K562 (cell line): Measurements from ENCODE around the gene KCNAB1. TPM values are rescaled to one million over a fixed set of nuclear protein-coding genes. Genes with fewer than 3 reads are reported as not detected.

Experiments
- ATAC-seq: fragments of 200-7000 bp; cut with Tn5 transposase; 3 replicates; pipeline ENCODE4 v1.9.1; 2020; ENCODE audit warnings: moderate library complexity
- BruUV-seq: library from RNA; stranded (reverse); fragments of 400-500 nt; replicated peaks from 2 replicates; lab custom pipeline; 2021; lab: Mats Ljungman, UMichigan
- CTCF ChIA-PET: fragments of 300-600 bp; formaldehyde crosslinking; extraction: SDS; loops from one replicate; lab custom pipeline; 2021; ENCODE audit warnings: low intra/inter-chr PET ratio; lab: Yijun Ruan, JAX
- POLR2A ChIA-PET: fragments of 300-600, 350-650 bp; sonication (Branson Sonifier 250); formaldehyde crosslinking; extraction: SDS; loops from one replicate; lab custom pipeline; 2021; ENCODE audit warnings: antibody characterized with exemption, inconsistent platforms; lab: Yijun Ruan, JAX
- DNase-seq, 4 experiments: peaks; one replicate each; pipeline versions ENCODE4 v3.0.0 to v3.0.0-alpha.2; 2011 to 2018; ENCODE audit warnings: low spot score in 3 of 4, mixed read lengths in 3 of 4; ENCODE audit errors: extremely low read depth in 1 of 4
- FAIRE-seq: peaks from 2 replicates; lab custom pipeline; 2011; peaks lifted over from hg19 to GRCh38; lab: Jason Lieb, UNC
- H2AFZ ChIP-seq: 2 replicates; pipeline ENCODE4 v1.6.0; 2011; ENCODE audit warnings: low read depth, low read length, control low read depth, inconsistent platforms
- H3K27ac ChIP-seq: fragments of 200-600 bp; 3 replicates; pipeline ENCODE4 v1.8.0; 2011; ENCODE audit warnings: low read depth, mild to moderate bottlenecking, control low read depth, inconsistent platforms, low read length, moderate library complexity, mixed read lengths; ENCODE audit errors: extremely low read depth
- H3K27me3 ChIP-seq, 2 experiments: fragments of 300-600 bp in 1 of 2; 2 replicates in 1 of 2; 3 replicates in 1 of 2; pipeline versions ENCODE4 v1.6.0 to v1.8.0; 2011; ENCODE audit warnings: inconsistent platforms in 2 of 2, low read length in 2 of 2, mild to moderate bottlenecking in 1 of 2, mixed read lengths in 1 of 2, moderate library complexity in 1 of 2; ENCODE audit not compliant: control insufficient read depth in 2 of 2, insufficient read depth in 2 of 2
- H3K36me3 ChIP-seq: fragments of 300-600 bp; 3 replicates; pipeline ENCODE4 v1.8.0; 2011; ENCODE audit warnings: mild to moderate bottlenecking, low read length, inconsistent platforms; ENCODE audit not compliant: control insufficient read depth, insufficient read depth
- H3K4me1 ChIP-seq, 2 experiments: fragments of 200-600 bp in 1 of 2; replicated peaks in 1 of 2; 2 replicates in 1 of 2; 3 replicates in 1 of 2; pipeline versions ENCODE4 v1.5.1 to v1.8.0; 2011; ENCODE audit warnings: inconsistent platforms in 2 of 2, low read length in 2 of 2, mild to moderate bottlenecking in 1 of 2, mixed read lengths in 1 of 2, moderate library complexity in 1 of 2; ENCODE audit not compliant: control insufficient read depth in 2 of 2, insufficient read depth in 2 of 2
- H3K4me2 ChIP-seq: 2 replicates; pipeline ENCODE4 v1.6.1; 2011; ENCODE audit warnings: low read length, control low read depth, inconsistent platforms, mixed read lengths; ENCODE audit not compliant: insufficient read depth
- H3K4me3 ChIP-seq: fragments of 200-600 bp; sonication (generic), shearing (Covaris generic); 2 replicates; pipeline ENCODE4 v1.5.1; 2016; ENCODE audit warnings: control low read depth, inconsistent platforms
- H3K79me2 ChIP-seq: fragments of 200-600 bp; 3 replicates; pipeline ENCODE4 v1.8.0; 2011; ENCODE audit warnings: low read length, inconsistent platforms; ENCODE audit not compliant: control insufficient read depth, insufficient read depth
- H3K9ac ChIP-seq, 2 experiments: 2 replicates each; pipeline versions ENCODE4 v1.6.0 to v1.6.1; 2011; ENCODE audit warnings: low read depth in 2 of 2, low read length in 2 of 2, control low read depth in 1 of 2, inconsistent platforms in 1 of 2, mild to moderate bottlenecking in 1 of 2, mixed read lengths in 1 of 2; ENCODE audit not compliant: insufficient read depth in 1 of 2
- H3K9me1 ChIP-seq: one replicate; pipeline ENCODE4 v1.6.0; 2011; ENCODE audit warnings: inconsistent platforms, mild to moderate bottlenecking, low read length, moderate library complexity; ENCODE audit not compliant: control insufficient read depth, insufficient read depth
- H3K9me3 ChIP-seq: replicated peaks from 2 replicates; pipeline ENCODE4 v1.5.1; 2011; ENCODE audit warnings: low read depth, low read length, inconsistent platforms; ENCODE audit not compliant: control insufficient read depth, insufficient read depth
- H4K20me1 ChIP-seq: replicated peaks from 2 replicates; pipeline ENCODE4 v1.6.1; 2011; ENCODE audit warnings: low read length, inconsistent platforms, mixed read lengths; ENCODE audit not compliant: control insufficient read depth, insufficient read depth
- KDM1A ChIP-seq, 2 experiments: fragments of 450-650 bp; IDR thresholded peaks; 2 replicates each; pipeline ENCODE4 v1.6.1; 2016; ENCODE audit warnings: mild to moderate bottlenecking in 2 of 2
- NR2C2 ChIP-seq, 2 experiments: fragments of 200-800 bp in 1 of 2; sonication (Bioruptor generic) in 1 of 2; sonication (generic) in 1 of 2; formaldehyde crosslinking in 1 of 2; IDR thresholded peaks; 2 replicates each; pipeline versions ENCODE4 v1.6.1 to v1.8.0; 2016 to 2022; ENCODE audit warnings: mild to moderate bottlenecking in 1 of 2, missing compliant biosample characterization in 1 of 2, missing genetic modification characterization in 1 of 2, missing genetic modification reagents in 1 of 2
- PRPF4 ChIP-seq: fragments of 200-400 bp; formaldehyde crosslinking; IDR thresholded peaks from one replicate; pipeline ENCODE4 v1.6.1; 2017; ENCODE audit warnings: low read length, low read depth, mild to moderate bottlenecking; ENCODE audit not compliant: insufficient read depth, poor library complexity, severe bottlenecking
- USF2 ChIP-seq: sonication (generic); formaldehyde crosslinking; IDR thresholded peaks from 2 replicates; pipeline ENCODE4 v1.5.0; 2020; ENCODE audit warnings: missing genetic modification reagents
- ZNF778 ChIP-seq: fragments of 450-650 bp; formaldehyde crosslinking; IDR thresholded peaks from 2 replicates; pipeline ENCODE4 v1.4.0; 2020; ENCODE audit warnings: mild to moderate bottlenecking, moderate library complexity
- WGBS: fragments of 100-300 bp; shearing (Covaris generic); methylation state at CpG from one replicate; pipeline ENCODE4 v1.1.6; 2016; ENCODE audit warnings: low coverage, mixed read lengths; ENCODE audit not compliant: insufficient coverage; ENCODE audit errors: missing lambda C conversion rate; 5-methylcytosine and 5-hydroxymethylcytosine counted together
- in situ Hi-C: fragments of 300-500 bp; cut with MboI; formaldehyde crosslinking; loops from 4 replicates; pipeline ENCODE4 v1.15.0; 2018; ENCODE audit warnings: inconsistent platforms, mixed read lengths
- intact Hi-C: fragments of 100-400 bp; cut with micrococcal nuclease; formaldehyde crosslinking; loops from 2 replicates; pipeline ENCODE4 v1.14.2; 2022
- polyA plus RNA-seq, 8 experiments: library from polyadenylated mRNA; depleted of rRNA in 4 of 8; stranded (reverse) in 5 of 8; unstranded in 3 of 8; fragments of >200 nt; fragmentation: Nextera tagmentation in 2 of 8; fragmentation: Illumina TruSeq in 1 of 8; extraction: Ambion mirVana in 2 of 8; extraction: Trizol in 1 of 8; gene quantifications; 2 replicates each; pipeline versions ENCODE4 v1.2.1 to v1.2.3, GENCODE V29; 2011 to 2014; ENCODE audit warnings: inconsistent platforms in 1 of 8, missing spikeins in 1 of 8
- total RNA-seq, 7 experiments: library from RNA; depleted of rRNA in 6 of 7; stranded (reverse); fragments of >200 nt in 6 of 7; fragmentation: Illumina TruSeq in 2 of 7; extraction: Trizol in 2 of 7; gene quantifications; 2 replicates each; pipeline versions ENCODE4 v1.2.1 to v1.2.3, GENCODE V29; 2011 to 2021; ENCODE audit warnings: low replicate concordance in 1 of 7
- TF ChIP-seq, protein P1 (sequence below): sonication (generic); formaldehyde crosslinking; IDR thresholded peaks from 2 replicates; pipeline ENCODE4 v1.8.0; 2023; ENCODE audit warnings: mild to moderate bottlenecking, missing genetic modification reagents

Gene KCNAB1
- total and polyA plus RNA-seq, 9 of the 15 experiments (the other 6 are each of a cell fraction or from before 2014, with no cell fraction given), result 0.14 to 1.2 (median 0.51) TPM

DNA sequence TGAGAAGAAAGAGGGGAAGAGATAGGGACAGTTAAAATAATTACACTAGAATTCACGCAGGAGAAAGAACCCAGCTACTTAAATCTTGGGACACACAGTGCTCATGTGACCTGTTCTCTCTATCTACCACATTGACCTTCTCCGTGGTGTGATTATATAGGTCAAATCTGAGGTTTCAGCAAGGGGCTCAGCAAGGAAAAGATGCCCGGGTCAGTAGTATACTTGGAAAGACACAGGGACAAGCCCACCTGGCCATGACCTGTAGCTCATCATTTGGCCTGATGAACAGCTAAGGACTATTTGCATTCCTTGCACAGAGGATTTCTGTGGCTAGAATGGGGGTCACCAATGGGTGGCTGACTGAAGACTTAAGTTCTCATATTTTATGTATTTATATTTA, 362.6 kb downstream of the KCNAB1 start:
- H3K9me1 ChIP-seq, result no peaks in the 10 kb centered on the region
- CTCF ChIA-PET, result no interaction called here
- no peaks in the 10 kb centered on the region for H3K9me3 ChIP-seq
- H3K4me3 ChIP-seq, result no peak overlapping the region
- POLR2A ChIA-PET, result interaction anchor here (0.6 to 2.3 kb wide), 5 partner anchors 9 to 342 kb away, joined by 3 to 13 read pairs (median 6); no protein-coding TSS in a partner anchor
- H3K4me1 ChIP-seq, result peaks cover 0 to 27% of the 10 kb centered on the region in 2 experiments; a peak in 3 of 5 replicates
- no TSS peak for BruUV-seq
- 0 out of 2 replicates have a peak overlapping the region, but pooled peaks have one; percentile 34 for H2AFZ ChIP-seq
- FAIRE-seq, result no peak
- peak; percentile 30 for ATAC-seq
- intact Hi-C loops, result no loop called here
- H4K20me1 ChIP-seq, result no peaks in the 10 kb centered on the region
- DNase-seq, result no peak
- WGBS, result 2% methylated on average over 3 of the region's 3 CpGs
- peak overlapping the region; percentile 80; the same call in 2 of the 3 replicates for H3K27ac ChIP-seq
- no peak overlapping the region; a peak in 1 of 4 replicates for H3K9ac ChIP-seq
- in situ Hi-C loops, result no loop called here
- H3K4me2 ChIP-seq, result peak overlapping the region; percentile 69
- TF ChIP-seq, protein P1, sequence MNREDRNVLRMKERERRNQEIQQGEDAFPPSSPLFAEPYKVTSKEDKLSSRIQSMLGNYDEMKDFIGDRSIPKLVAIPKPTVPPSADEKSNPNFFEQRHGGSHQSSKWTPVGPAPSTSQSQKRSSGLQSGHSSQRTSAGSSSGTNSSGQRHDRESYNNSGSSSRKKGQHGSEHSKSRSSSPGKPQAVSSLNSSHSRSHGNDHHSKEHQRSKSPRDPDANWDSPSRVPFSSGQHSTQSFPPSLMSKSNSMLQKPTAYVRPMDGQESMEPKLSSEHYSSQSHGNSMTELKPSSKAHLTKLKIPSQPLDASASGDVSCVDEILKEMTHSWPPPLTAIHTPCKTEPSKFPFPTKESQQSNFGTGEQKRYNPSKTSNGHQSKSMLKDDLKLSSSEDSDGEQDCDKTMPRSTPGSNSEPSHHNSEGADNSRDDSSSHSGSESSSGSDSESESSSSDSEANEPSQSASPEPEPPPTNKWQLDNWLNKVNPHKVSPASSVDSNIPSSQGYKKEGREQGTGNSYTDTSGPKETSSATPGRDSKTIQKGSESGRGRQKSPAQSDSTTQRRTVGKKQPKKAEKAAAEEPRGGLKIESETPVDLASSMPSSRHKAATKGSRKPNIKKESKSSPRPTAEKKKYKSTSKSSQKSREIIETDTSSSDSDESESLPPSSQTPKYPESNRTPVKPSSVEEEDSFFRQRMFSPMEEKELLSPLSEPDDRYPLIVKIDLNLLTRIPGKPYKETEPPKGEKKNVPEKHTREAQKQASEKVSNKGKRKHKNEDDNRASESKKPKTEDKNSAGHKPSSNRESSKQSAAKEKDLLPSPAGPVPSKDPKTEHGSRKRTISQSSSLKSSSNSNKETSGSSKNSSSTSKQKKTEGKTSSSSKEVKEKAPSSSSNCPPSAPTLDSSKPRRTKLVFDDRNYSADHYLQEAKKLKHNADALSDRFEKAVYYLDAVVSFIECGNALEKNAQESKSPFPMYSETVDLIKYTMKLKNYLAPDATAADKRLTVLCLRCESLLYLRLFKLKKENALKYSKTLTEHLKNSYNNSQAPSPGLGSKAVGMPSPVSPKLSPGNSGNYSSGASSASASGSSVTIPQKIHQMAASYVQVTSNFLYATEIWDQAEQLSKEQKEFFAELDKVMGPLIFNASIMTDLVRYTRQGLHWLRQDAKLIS (CRISPR knock-in tag), result 0 out of 2 replicates have a peak, but pooled peaks have one; percentile 40
- TF ChIP-seq KDM1A (IDR thresholded peaks at IDR 0.05) (peak in 1 of 2 experiments; percentile 54; a peak in 1 of 4 replicates), ZNF778 (CRISPR knock-in tag) (no peak), PRPF4 (no peak), USF2 (CRISPR knock-in tag) (0 out of 2 replicates have a peak, but pooled peaks have one; percentile 18), NR2C2 (CRISPR knock-in tag; IDR thresholded peaks at IDR 0.05) (no peak), NR2C2 (tag; IDR thresholded peaks at IDR 0.05) (0 out of 2 replicates have a peak, but pooled peaks have one; percentile 22)
- H3K27me3 ChIP-seq, result no peaks in the 10 kb centered on the region
- H3K36me3 ChIP-seq, result no peaks in the 10 kb centered on the region
- H3K79me2 ChIP-seq, result no peaks in the 10 kb centered on the region
